TTC549 (cell line): ENCODE data around the gene LTA.
A peak's percentile ranks its signal among the peaks of the same experiment; 100 is the strongest.
"Not testable (repeated sequence)": the region's sequence is repeated elsewhere in the genome, so short reads cannot be mapped to it uniquely, and the experiment has no call there.

Experiments
- FAIRE-seq: peaks from 2 replicates; lab custom pipeline; 2012; peaks lifted over from hg19 to GRCh38; lab: Jason Lieb, UNC

Gene LTA

DNA sequence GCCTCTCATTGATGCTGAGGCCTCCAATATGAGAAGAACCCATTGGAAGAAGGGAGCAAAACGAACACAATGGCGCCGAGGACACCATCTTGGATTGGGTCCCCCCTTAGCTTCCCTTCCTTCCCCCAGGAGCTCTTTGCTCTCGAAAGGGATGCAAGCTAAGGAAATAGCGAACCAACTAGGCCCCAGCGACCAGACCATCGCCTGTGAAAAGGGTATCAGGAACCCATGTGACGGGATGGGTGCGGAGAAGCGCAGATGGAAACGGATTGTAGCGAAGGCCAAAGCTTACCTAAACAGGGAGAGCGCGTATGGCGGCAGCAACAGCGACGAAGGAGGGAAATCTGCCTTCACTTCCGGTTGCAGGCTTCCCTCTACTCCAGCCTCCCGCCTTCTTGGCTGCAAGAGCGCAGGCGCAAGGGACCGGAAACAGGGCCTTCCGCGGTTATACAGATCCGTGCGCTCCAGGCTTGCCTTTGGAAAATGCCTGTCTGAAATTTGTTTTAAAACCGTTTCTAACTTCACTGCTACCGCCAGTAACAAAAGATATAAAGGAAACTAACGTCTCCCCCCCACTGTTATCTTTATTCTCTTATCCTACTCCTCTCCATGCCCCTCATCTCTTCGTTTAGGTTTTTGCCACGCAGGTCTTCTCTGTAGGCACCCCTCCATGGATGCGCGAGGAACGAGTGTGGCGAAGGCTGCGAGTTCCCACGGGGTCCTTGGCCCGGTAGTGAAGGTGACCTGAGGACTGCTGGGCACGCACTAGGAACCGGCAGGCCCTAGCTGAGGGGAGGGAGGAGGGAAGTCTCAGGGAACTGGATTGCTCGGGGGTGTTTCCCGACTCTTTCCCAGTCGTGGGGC is 30.2 kb upstream of the LTA start, which contains the start of gene DDX39B:
Gene DDX39B, minus strand, starts transcription at position 346 of the 864 bp plus-strand sequence. CDS start 1,471 bp downstream, outside the sequence.
- peak; percentile 47 for FAIRE-seq

GRCh38 chr6:31543639-31544038 is 28.4 kb upstream of the LTA start:
- no peak for FAIRE-seq

GRCh38 chr6:31544676-31545075 is 27.4 kb upstream of the LTA start:
- FAIRE-seq, result no peak

DNA sequence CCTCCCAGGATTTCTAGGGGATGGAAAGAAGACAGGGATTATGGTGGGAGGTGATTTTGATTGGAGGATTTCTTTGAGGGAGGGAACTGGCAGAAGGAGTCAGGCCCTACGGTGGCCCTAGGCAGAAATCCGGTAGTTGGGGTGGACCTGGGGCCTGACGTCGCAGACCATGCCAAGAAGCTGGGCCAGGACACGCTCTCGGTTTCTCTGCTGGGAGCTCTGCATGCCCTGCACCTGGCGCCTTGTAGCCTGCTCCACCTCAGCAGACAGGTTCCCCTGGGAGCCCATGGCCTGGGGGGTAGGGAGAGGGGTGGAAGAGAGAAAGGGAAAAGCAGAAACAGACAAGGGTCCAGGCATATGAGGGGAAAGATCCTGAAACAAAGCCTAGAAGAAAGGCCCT is 26.8 kb upstream of the LTA start:
- FAIRE-seq, result no peak

GRCh38 chr6:31546339-31546957 is 25.6 kb upstream of the LTA start, which contains the start of gene ATP6V1G2:
Gene ATP6V1G2, minus strand, starts transcription at chr6:31546608. Its CDS starts 49 bp downstream, at chr6:31546559.
- FAIRE-seq, result peak; percentile 22

GRCh38 chr6:31546958-31547726 is 24.9 kb upstream of the LTA start, which contains the start of gene NFKBIL1:
Gene NFKBIL1, plus strand, starts transcription at chr6:31547608. Its CDS starts 87 bp downstream, at chr6:31547695.
- peak; percentile 67 for FAIRE-seq

GRCh38 chr6:31547727-31548543 is 24.2 kb upstream of the LTA start:
- FAIRE-seq, result no peak

- FAIRE-seq, result no peak
Observed at GRCh38 chr6:31548544-31548873, 23.6 kb upstream of the LTA start.

DNA sequence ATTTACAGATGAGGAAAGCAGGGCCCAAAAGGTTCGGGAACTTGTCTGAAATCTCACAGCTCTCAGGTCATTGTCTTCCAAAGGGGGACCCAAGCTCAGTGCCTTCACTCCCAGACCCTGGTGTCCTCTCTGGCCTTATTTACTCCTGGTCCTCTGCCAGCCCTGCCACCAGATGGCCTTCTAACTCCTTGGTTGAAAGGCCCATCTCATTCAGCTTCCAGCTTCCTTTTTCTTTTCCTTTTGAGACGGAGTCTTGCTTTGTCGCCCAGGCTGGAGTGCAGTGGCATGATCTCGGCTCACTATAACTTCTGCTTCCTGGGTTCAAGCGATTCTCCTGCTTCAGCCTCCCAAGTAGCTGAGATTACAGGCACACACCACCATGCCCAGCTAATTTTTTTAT is 20.7 kb upstream of the LTA start:
- FAIRE-seq, result not testable (repeated sequence)

DNA sequence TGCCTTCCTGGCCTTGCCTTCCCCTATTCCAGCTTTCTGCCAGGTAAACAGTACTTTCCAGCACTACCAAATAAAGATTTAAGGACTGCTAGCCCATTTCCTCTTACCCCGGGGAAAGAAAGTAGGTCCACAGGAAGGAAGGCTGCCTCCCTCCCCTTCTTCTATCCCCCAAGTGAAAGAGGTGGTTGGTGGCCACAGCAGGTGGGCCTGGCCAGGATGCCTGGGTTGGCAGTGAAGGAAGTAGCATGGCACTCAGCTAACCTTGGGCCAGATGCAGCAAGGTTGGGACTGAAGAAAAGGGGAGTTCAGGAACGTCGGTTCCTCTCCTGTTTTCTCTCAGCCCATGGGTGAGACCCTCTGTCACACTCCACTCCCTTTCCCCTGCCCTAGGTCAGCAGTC is 15.8 kb upstream of the LTA start:
- no peak for FAIRE-seq

GRCh38 chr6:31557443-31558317 is 14.4 kb upstream of the LTA start:
- no peak for FAIRE-seq

DNA sequence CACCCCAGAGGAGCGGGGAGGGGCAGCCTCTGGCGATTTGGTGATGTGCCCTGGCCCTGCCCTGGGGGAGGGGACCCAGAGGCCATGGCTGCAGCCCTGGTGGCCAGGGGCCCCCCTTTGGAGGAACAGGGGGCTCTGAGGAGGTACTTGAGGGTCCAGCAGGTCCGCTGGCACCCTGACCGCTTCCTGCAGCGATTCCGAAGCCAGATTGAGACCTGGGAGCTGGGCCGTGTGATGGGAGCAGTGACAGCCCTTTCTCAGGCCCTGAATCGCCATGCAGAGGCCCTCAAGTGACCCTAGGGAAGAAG is 13.8 kb upstream of the LTA start:
- no peak for FAIRE-seq

DNA sequence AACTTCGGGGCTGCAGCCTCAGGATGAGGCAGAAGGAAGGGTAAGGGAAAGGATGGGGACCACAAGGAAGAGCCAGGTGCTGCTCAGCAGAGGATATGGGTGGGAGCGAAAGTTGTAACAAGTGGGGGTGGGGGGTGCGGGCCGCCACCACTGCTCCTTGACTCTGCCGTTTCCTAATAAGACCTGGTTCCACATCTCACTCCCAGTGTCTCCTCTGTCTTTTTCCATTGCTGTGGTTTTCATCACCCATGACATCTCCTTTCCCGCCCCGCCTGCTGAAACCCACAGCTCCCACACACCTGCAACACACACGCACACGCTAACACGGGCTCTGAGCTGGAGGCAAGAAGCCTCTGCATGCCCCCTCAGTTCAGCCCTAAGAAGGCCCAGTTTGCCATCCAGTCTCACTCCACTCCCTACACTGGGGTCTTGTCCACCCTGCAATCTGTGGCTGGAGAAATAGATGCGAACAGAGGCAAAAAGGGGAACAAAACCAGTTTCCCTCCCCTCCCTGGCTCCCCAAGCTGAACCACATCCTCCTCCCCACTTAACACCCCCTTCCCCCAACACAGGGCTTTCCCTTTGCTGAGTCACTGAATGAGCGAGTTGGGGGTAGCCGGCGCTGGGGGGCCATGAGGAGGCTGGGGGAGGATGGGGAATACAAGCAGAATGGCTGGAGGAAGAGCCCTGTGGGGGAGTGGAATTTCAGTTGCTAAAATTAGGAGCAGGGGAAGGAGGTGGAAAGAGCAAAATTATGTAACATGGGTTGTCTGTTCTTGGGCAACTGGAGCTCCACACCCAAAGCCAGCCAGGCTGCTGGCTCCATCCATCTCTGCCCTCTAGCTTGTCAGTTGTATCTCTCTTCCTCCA is 13.2 kb upstream of the LTA start:
- FAIRE-seq, result no peak

DNA sequence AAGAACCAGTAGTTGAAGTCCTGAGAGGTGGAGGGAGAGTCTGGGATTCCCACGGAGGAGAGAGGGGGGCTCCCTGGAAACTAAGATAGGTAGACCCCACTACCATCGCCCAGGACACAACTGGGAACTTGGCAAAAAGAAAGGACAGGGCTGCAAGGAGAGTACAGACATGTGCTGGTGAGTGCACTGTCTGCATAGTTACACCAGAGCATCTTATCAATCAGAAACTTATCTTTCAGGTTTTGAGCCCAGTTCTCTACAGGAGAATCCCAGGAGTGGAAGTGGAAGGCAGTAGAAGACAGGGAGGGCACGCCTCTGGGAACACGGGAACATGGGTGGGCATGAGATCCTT is 12.5 kb upstream of the LTA start:
- FAIRE-seq, result no peak

GRCh38 chr6:31559958-31560696 is 12.0 kb upstream of the LTA start:
- no peak for FAIRE-seq

DNA sequence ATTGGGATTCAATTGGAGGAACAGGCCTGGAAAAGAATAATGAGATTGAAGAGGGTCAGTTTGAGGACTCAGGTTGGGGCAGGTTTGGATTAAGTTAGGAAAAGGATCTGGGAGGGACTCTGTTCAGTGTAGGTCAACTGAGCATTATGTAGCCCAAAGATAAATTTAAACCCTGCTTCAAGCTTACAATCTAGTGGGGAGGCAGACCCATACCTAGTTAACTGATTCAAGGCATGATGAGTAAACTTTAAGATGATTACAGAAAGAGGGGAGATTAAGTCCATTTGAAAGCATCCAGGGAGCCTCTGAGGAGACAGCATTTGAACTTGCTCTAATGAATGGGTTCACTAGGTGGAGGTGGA is 11.4 kb upstream of the LTA start:
- FAIRE-seq, result no peak

DNA sequence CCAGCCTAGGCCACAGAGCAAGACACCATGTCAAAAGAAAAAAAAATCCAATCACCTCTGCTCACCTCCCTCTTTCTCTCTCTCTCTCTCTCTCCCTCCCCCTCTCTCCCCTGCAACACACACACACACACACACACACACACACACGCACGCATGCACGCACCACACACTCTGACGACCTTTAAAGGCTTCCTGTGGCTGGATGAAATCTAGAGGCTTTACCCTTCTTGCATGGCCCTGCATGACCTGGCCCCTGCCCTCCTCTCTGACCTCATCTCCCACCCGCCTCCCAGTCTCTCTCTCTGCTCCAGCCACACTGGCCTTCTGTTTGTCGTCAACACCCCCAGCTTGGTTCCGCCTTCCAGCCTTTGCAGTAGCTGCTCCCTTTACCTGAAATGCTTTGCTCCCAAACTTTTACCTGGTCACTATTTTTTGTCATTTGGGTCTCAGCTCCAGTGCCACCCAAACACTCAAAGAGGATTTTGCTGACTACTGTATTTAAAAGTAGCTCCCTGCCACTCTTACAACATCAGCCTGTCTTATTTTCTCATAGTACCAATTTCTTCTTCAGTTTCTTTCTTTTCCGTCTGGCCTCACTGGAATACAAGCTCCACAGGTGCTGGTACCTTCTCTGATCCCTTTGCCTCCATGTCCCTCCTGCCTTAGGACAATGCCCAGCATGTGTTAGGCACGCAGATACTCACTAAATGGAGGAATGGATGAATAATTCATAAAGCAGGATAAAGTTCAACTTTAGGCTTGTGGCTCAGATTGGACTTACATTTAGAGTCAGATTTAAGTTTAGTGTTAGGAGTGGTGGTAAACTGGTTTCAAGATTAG is 4.3 kb upstream of the LTA start:
- no peak for FAIRE-seq

DNA sequence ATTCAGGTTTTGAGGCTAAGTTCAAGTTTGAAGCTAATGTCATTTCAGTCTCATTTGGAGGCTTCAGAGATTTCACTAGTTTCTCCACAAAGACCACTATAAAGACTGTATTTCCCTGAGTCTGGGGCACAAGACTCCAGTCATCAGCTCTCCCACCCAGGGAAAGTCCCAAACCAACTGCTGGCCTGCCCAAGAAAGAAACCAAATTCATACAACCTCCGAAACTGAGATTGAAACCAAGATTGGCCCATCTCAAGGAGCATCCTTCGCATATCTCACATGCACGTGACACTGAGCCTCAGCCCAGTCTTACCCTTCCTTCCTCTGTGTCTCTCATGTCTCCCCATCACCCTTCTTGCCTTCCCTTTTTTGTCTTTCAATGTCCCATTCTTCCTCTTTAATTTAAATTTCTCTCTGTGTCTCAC is 3.5 kb upstream of the LTA start:
- FAIRE-seq, result no peak
